Left kidney (tissue), 2 donors: ENCODE results near the gene JMJD1C. TPM values are rescaled to one million over a fixed set of nuclear protein-coding genes. Genes with fewer than 3 reads are reported as not detected.
"Not testable (repeated sequence)": the region's sequence is repeated elsewhere in the genome, so short reads cannot be mapped to it uniquely, and the experiment has no call there.

Source experiments
- DNase-seq: peaks from one replicate; pipeline ENCODE4 v3.0.0-alpha.2; 2013
- polyA plus RNA-seq: library from polyadenylated mRNA; unstranded; fragments of 120-200 nt; gene quantifications from one replicate; pipeline ENCODE4 v1.2.1, GENCODE V29; 2013; ENCODE audit not compliant: insufficient read length

Gene JMJD1C
- polyA plus RNA-seq, 1 donor, result 119 TPM

DNA sequence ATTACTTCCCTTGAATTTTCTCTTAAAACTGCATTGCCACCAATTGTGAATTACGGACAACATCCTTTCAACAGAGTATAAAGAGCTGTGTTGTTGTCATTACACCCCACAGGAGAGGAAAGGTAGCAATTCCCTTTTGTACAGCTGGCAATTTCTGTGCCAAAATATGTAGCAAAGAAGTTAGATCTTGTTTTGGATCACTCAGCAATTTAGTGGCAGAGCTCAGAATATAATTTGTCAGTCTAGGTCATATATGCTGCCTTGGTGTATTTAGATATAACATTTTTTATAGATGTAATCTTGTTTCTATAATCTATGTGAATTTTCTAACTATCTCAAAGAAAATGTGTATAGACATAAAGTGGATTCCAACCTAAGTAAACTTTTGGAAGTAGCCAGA, 293.9 kb downstream of the JMJD1C start:
- no peak for DNase-seq

DNA sequence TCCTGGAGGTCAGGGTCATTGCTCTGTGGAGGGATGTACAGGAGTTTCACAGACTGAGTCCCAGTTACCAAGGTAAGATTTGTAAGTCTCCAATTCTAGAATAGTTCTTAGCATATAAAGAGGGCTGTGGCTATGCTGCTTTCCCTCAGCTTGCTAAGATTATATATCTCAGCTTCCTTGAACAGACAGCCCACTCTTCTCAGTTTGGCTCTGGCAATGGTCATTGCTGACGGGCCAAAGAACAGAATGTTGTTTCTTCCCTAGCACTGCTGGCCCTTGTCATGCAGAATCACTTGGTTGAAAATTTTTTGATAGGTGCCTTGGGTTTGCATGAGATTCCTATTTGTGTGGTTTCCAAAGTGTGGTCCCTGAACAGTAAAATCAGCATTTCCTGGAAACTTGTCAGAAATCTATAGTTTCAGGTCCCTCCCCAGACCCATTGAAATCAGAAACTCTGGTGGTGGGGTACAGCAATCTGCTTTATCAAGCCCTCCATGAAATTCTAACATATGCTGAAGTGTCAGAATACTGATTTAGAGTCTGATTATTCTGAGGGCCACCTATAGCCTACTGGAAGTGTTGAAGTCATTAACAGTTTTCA, 294.4 kb downstream of the JMJD1C start:
- DNase-seq, result no peak

DNA sequence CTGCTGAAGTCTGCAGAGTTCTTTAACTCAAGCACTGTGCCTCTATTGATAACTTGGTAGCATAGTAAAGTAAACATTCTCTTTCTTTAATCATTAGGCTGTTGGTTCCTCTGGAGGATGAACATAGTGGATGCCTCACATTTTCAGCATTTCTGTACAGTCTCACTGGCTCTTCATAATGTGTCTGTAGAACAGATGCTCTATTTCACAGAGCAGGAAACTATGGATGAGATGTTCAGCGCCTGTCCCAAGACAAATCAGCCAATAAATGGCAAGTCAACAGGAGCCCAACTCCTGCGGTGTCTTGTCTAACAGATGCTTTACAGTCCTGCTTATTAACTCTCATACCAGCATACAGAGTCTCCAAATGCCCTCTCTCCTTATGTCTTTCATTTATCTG, 296.2 kb downstream of the JMJD1C start:
- no peak for DNase-seq

DNA sequence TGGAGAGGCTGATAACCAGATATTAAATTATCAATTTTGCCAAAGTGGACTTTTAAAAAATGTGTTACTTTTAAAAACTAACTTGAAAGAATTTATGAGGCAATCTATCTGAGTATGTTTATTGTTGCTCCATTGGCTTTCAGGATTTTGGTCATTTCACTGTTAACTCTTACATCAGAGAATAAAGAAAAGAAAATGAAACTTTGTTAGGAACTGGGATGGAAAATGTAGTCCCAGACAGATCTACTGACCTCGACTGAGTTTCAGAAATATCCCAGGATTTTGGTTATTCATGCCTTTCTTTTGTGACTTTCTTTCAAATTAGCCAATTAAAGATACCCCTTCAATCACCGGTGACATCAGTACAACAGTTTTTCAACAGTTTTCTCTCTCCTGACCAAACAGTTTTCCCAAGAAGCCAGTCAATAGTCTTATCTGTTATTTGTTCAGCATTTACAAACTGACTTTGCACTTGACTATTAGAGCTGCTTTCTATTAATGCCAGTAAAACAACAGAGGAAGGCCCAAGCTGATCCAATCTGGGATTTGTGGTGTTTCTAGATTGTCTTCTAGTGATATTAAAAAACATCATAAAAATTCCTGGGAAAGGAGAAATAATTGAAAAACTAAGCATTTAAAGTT, 296.8 kb downstream of the JMJD1C start:
- no peak for DNase-seq

DNA sequence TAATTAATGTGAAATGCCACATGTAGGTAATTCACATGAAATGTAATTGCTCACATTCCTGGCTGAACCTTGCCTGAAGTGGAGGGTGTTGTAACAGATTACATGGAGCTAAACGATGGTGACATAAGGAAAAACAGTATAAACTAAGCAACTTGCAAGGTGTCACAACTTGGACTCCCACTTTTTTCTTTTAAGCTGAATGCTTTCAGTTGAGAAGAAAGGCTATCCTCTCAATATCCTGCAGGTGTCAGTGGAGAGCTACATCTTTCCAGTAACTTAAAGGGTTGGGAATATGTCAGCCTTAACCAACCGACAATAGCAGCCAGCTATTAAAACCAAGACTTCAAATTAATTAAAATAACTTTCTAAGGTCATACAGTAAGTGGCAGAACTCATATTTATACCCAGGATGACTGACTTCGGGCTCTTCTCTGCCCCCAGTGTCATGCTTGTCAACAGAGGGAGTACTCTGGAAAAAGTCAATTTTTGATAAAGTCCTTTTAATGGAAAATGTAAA, 299.0 kb downstream of the JMJD1C start:
- peak; percentile 88 for DNase-seq

DNA sequence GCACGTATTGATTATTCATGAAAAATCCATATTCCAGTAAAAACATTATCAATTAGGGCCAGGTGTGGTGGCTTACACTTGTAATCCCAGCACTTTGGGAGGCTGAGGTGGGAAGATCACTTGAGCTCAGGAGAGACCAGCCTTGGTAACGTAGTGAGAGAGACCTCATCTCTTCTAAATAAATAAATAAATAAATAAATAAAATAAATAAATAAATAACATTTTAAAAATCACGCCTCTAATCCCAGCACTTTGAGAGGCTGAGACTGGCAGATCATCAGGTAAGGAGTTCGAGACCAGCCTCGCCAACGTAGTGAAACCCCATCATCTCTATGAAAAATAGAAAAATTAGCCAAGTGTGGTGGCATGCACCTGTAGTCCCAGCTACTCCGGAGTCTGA, 300.5 kb downstream of the JMJD1C start:
- no peak for DNase-seq

DNA sequence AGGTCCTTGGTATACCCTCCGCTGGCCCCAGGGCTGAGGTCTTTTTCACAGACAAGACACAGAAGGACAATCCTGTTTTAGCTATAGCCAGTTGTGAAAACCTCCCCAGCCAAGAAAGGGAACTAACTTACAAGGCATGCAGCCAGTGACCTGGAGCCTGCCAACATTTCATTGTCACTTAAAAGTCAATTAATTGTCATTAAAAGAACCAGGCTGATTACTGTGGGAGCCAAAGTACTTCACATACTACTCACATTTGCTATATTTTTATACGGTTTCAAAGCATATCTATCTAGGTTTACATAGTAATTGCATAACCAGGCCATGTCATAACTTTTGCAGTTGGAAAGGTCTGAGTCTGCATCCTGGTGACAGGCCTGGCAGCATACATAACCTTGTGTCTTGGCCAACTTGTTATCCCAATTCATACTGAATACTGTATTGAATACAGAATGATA, 301.6 kb downstream of the JMJD1C start:
- no peak for DNase-seq

DNA sequence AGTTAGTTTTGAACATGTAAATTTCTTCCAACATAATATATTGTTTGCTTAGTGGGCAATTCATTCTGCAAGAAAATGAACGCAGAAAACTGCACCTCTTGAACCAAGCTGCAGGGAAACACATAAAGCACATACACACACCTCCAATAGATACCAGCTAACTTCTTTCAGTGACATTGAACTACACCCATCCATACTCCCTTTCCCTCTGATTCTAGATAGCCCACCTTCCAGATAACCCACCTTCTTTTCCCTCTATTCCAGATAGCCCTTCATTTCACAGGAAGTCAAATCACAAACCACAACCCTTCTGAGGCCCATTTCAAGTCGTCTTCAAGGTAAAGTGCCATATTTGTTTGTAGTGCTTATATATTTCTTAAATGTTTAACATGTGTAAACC, 304.2 kb downstream of the JMJD1C start:
- DNase-seq, result no peak

DNA sequence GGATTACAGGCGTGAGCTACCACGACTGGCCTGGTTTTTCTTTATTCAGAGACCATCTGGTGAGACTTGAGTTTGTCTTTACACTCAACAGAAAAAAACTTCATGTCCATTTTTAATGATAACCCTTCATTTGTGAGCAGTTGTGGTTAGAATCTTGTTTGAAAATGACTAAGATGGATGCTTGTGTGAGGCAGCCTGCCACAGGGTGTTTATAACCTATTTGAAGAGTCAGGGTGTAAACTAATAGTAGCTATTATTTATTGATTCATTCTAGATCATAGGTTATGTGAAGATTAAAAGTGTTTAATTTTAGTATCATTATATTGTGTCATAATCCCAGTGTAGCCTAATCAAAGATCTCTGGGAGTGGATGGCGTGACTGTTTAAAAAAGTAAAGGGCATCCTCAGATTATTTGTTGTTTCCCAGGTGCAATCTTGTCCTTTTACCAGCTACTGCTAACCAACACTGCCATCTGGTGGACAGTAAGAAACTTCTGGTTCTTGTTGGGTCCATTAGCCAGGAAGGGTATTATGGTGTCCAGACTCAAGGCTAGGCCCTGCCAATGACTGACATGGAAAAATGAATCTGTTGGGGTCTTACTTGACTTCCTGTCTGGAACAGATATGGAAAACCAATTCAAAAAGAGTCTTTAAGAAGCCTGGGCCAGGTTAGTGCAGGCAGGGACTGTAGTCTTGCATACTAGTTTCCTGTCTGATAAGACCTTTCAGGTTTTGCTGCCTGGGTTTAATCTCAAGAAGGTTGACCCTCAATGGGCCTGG, 307.7 kb downstream of the JMJD1C start:
- DNase-seq, result peak; percentile 86

DNA sequence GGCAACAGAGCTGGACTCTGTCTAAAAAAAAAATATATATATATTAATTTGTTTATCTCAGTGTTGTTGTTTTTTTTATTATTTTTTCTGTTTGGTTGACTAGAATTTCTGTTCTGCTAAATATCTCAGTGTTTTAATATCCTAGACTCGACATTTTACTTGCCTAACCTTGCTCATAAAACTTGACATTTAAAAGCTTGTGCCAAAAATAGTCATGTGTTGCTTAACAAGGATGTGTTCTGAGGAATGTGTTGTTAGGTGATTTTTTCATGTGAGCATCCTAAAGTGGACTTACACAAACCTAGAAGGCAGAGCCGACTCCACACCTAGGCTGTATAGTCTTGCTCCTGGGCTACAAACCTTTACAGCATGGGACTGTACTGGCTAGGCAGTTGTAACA, 309.5 kb downstream of the JMJD1C start:
- no peak for DNase-seq

DNA sequence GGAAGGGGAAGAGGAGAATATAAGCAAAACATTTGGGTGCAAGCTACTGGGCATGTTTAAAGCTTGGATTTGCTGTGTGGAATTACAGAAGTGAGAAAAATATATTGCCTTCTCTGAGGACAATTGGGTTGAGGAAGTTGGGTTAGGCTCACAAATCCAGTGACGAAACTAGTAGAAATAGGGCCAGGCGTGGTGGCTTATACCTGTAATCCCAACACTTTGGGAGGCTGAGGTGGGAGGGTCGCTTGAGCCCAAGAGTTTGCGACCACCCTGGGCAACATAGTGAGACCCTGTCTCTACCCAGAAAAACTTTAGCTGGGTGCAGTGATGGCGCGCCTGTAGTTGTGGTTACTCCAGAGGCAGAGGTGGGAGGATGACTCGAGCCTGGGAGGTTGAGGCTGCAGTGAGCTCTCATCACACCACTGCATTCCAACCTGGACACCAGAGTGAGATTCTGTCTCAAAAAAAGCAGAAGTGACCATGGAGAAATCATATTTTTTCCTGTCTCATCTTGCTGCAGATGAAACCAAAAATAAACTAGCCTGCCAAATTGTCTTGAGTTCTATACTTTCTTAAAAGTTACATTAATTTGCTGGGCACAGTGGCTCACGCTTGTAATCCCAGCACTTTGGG, 310.3 kb downstream of the JMJD1C start:
- no peak for DNase-seq

DNA sequence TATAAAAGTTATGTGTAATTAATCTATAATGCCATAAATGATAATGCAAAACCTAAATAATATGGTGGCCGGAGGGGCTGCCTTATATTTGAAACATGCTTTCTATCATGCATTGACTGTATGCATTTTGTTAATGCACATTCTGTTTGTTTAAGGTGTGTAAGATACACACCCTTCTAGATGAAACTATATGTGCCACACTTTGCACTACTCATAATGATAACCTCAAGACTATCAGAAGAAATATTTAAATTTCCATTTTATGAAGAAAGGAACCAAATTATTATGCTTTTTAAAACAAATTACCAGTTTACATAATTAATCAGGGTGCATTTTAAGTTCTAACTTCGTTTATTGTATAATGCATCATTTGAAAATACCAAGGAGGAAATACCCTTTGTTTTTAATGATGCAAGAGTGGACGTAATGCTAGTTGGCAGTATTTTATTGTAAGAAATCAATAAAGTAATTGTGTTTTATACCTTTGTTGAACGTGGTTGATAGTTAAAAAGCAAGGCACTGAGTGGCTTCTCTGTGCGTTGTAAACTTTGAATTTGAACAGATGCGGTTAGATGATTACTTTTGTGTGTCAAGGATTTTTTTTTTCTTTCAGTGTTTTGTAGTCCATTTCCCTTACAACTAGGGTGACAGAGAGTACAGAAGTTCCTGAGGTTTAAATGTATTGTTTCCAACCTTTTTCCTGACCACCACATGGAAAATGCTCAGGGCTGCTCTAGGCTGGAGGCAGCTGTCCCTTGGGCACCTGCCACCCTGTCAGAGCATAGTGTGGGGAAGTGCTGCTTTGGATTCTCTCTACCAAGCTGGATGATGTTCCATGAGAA, 311.0 kb downstream of the JMJD1C start:
- no peak for DNase-seq

DNA sequence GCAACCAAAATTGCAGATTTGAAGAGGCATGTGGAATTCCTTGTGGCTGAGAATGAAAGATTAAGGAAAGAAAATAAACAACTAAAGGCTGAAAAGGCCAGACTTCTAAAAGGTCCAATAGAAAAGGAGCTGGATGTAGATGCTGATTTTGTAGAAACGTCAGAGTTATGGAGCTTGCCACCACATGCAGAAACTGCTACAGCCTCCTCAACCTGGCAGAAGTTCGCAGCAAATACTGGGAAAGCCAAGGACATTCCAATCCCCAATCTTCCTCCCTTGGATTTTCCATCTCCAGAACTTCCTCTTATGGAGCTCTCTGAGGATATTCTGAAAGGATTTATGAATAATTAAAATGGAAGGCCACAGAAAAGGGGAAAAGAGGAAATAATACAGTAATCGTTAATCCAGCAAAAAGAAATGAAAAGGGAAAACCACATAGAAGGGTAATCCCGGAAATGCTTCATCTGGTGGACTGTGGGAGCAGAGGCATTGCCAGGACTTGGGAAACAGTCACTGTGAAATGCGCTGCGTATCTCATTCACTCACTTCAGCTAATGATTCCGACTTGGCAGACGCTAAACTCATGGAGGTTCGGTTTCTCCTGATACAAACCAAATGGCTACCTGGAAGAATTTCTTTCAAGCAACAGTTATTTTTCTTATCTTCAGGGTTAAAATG, 311.8 kb downstream of the JMJD1C start:
- not testable (repeated sequence) for DNase-seq

DNA sequence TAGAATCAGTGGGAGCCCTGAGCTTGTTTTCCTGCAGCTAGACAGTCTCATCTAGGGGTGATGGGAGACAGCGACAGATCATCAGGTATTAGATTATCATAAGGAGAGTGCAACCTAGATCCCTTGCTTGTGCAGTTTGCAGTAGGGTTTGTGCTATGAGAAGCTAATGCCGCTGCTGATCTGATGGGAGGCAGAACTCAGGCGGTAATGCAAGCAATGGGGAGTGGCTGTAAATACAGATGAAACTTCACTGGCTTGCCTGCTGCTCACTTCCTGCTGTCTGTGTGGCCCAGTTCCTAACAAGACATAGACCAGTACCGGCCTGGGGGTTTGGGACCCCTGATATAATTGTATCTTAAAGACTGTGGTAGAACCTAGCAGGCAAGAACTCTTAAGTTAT, 315.0 kb downstream of the JMJD1C start:
- DNase-seq, result no peak

DNA sequence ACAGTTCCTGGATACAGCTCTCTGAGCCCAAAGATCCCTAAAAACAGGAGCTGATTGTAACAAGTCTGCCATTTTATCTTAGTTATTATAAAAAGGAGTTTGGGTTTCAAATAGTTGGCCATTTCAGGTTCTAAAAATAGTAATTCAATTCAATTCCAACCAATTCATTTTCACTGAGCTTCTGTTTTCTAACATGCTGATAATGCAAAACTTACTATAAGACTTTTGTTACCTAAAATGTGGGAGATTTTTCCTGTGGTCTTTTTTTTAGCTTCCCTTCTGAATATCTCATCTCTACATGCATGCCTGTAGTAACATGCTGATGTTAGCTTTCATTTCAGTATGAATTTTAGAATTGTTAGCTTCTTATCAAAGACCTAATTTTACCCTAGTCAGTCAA, 319.3 kb downstream of the JMJD1C start:
- DNase-seq, result no peak

DNA sequence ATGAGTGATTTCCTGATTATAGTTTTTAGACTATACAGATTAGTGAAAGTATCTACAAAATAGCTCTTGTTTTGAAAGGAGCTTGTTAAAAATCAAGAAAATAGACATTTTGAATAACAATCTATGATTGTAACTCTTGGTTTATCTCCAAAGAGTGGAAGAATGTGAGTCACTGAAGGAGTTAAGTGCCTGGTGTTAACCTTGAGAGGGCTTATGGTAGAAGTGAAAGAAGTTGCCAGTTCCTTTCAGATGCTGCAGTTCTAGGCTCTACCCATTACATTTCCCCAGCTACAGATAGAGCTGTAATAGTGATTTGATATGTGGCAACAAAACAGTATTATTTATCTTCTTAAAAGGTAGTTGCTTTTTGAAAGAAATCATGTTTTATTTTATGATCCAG, 320.0 kb downstream of the JMJD1C start:
- no peak for DNase-seq

DNA sequence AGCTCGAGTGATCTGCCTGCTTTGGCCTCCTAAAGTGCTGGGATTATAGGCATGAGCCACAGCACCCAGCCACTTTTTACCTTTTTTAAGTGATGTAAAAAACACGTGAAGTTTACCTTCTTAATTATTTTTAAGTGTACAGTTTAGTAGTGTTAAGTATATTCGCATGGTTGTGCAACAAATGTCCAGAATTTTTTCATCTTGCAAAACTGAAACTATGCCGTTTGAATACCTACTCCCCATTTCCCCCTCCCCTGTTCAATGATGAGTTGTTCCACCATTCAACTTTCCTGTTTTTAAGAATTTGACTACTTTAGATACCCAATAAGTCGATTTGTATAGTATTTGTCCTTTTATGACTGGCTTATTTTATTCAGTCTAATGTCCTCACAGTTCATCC, 321.8 kb downstream of the JMJD1C start:
- DNase-seq, result no peak

DNA sequence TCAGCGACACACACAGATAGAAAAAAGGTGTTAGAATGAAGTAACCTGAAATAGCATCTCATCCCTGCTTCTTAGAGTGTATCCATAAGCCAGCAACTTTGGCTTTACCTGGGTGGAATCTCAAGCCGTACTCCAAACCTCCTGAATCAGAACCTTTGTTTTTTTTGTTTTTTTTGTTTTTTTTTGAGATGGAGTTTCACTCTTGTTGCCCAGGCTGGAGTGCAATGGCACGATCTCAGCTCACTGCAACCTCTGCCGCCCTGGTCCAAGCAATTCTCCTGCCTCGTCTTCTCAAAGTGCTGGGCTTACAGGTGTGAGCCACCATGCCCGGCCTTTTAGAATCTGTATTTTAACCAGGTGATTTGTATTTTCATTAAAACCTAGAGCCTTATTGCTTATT, 323.6 kb downstream of the JMJD1C start:
- DNase-seq, result no peak

DNA sequence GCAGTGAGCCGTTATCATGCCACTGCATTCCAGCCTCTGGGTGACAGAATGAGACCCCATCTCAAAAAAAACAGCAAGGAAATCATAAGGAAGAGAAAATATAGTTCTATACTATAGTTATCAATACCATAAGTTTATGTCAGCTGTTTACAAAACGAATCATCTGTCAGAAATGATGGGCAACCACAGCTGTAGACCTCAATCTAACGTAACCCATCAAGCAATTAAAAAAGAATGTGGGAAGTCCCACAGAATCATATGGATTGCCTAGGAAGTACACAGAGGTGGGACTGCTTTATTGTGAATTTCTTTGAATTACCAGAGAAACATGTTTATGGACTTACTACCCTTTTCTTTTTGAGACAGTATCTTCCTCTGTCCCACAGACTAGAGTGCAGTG, 325.7 kb downstream of the JMJD1C start:
- no peak for DNase-seq

DNA sequence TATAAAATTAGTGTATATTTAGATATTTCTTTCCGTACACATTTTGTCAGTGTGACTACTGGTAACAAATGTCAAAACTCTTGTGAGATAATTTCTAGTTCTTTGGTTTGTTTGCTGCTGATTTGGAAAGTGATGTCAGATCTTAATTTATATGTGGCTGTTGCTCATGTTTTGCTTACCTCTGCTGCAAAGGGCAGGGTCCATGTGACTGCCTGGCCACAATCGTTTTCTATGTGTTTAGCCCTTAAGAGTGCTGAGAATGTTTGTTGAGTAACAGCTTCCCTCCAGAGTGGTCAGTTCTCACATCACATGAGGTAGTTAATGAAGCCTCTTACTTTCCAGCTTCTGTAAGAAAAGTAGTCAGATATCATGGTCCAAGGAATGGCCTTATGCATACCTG, 328.5 kb downstream of the JMJD1C start:
- no peak for DNase-seq
